ENCODE results near the gene SHF. TPM values are rescaled to one million over a fixed set of nuclear protein-coding genes. Genes with fewer than 3 reads are reported as not detected.

The SHF gene
- total RNA-seq, 1 donor from 2014 or later: 104 TPM

GRCh38 chr15:45174069-45174468, 13.7 kb downstream of the SHF start:
- DNase-seq (ENCODE audit: low read depth): no peak

DNA sequence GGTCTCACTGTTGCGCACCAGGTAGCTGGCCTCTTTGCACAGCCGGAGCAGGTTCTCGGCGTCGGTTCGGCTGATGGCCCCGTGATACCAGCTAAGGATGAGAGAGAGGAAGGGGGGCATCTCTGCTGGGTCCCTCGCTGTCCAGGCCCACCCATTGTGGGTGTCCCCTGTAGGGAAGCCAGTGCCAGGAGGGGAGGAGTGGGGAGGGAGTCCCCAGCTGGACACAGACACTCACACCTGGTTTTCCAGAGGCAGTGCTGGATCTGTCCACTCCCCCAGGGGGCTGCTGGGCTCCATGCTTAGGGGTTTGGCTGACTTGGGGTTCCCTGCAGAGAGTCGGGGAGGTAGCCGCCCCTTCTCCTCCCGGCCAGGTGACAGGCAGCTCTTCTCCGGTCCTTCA, 15.9 kb downstream of the SHF start:
- no peak for DNase-seq (ENCODE audit: low read depth)

DNA sequence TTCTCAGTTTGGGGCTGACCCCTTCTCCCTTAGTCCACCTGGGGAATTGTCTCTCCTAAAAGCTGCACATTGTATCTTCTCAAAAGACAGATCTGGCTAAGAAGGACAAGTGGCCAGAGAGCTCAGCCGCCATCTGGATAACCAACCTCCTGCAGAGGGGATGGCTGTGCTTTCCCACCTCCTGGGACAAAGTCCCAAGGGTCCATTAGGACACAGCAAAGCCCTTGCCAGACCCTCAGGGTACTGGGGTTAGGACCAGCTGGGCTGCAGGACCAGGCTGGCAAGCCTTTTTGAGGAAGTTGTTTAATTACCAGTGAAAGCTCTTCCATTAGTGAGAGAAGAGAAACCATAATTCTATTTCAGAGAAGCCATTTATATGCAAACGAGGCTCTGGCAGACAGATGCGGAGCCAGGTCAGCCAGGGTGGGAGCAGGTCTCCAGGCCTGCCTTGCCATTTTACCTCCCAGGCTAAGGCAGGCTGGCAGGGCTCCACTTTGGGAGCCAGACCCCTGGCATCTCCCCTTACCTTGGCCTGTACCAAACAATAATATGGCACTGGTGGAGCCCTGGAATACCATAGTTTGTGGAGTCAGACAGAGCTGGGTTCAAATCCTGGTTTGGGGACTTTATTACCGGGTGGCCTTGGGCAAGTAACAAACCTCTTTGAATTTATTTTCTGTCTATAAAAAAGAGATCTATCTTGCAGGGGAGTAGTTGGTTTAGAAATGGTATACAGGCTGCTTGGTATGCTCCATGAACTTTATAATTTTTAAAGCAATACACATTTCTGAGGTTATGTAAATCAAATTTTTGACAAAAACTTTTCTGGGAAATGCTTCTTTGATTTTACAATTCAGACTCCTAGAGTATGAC, 17.9 kb downstream of the SHF start:
- no peak for DNase-seq (ENCODE audit: low read depth)

- DNase-seq (ENCODE audit: low read depth): no peak
These were observed 18.8 kb downstream of the SHF start for GRCh38 chr15:45168751-45169551.

DNA sequence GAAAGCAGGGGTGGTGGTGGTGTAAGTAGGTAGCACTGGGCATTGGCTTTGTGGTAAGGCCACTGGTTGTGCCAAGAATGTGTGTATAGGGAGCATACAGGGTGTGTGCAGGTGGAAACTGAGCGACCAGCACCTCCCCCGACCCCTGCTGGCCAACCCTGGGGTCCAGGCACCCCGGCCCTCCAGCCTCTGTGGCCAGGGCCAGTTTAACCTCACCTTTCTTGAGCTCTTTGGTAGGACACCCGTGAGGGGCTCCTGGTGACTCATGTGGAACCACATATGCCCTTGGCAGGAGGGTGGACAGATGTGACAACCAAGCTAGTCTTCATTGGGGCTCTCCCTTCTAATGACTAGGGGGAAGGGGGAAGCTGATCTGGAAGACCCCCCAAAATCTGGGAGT, 19.5 kb downstream of the SHF start:
- peak; percentile 31 for DNase-seq (ENCODE audit: low read depth)

- DNase-seq (ENCODE audit: low read depth): peak; percentile 18
These were observed 20.0 kb downstream of the SHF start for GRCh38 chr15:45167631-45168205.

DNA sequence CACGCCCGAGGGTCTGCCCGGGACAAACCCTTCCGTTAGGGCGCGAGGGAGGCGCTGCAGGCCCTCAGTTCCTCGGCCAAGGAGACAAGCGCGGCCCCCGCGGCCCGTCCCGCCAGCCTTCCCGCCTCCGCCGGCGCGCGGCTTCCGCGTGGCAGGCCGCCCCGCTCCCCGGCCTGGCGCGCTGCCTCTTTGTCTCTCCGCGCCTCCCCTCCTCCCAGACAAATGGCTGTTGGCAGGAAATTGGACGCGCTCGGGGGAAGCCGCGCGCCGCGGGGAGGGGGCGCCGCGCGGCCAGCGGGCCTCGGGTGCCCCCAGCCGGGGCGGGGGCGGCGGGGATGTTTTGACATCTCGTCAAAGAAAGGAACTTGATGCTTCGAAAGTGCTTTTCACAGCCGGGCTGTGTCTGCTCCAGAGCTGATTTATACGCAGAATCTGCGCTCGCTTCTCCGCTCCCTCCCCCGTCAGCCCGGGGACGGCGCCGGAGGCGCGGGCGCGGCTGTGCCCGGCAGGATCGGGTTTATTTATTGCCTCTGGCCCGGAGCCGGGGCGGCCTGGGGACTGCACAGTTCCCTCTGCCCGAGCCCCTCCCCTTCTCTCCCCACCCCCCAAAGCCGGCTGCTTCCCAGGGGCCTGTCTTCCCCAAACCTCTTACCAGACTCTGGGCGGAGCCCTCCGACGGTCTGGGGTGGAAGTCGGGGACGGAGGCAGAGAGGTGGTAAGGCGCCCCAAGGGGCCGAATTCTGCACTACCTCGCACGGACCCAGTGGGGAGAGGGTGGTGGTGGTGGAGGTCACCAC, 20.7 kb downstream of the SHF start:
- DNase-seq (ENCODE audit: low read depth): peak; percentile 92

DNA sequence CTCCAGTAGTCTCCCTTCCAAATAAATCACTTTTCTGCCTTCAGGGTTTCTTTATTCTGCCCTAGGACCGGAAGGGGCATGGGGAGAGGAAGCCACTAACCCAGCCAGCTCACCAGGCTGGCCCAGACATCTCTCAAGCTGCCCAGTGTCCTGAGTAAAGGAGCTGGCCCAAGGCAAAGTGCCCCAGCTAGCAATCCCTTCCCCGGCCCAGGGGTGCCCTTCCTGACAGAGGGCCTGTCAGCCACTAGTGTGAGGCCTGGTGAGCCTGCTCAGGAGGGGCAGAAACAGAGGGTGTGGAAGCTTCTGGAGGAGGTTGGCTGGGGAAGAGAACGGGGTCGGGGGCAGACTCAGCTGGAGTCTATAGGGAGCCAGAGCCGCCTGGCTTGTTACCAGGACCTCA, 22.2 kb downstream of the SHF start:
- DNase-seq (ENCODE audit: low read depth): peak; percentile 19

DNA sequence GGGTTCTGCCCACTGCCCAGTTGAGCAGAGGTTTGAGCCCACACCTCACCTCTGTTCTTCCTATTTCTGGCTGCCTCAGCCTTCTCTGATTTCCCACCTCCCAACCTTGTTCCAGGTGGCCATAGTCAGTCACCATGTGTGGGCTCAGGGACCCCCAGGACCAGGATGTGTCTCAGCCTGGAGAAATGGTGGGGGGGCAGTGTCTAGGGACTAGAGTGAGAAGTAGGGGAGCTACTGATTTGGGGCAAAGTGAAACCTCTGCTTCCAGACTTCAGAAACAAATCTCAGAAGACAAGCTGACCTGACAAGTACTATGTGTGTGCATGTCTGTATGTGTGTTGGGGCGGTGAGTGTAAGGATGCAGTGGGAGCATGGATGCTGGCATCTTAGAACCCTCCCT, 22.9 kb downstream of the SHF start:
- peak; percentile 27 for DNase-seq (ENCODE audit: low read depth)

- no peak for DNase-seq (ENCODE audit: low read depth)
These were observed 24.3 kb downstream of the SHF start for GRCh38 chr15:45163508-45163856.

GRCh38 chr15:45162771-45163507, 24.8 kb downstream of the SHF start:
- DNase-seq (ENCODE audit: low read depth): peak; percentile 92

- no peak for DNase-seq (ENCODE audit: low read depth)
These were observed 26.1 kb downstream of the SHF start for GRCh38 chr15:45161666-45162065.

GRCh38 chr15:45157974-45158373, 29.8 kb downstream of the SHF start:
- peak; percentile 85 for DNase-seq (ENCODE audit: low read depth)

DNA sequence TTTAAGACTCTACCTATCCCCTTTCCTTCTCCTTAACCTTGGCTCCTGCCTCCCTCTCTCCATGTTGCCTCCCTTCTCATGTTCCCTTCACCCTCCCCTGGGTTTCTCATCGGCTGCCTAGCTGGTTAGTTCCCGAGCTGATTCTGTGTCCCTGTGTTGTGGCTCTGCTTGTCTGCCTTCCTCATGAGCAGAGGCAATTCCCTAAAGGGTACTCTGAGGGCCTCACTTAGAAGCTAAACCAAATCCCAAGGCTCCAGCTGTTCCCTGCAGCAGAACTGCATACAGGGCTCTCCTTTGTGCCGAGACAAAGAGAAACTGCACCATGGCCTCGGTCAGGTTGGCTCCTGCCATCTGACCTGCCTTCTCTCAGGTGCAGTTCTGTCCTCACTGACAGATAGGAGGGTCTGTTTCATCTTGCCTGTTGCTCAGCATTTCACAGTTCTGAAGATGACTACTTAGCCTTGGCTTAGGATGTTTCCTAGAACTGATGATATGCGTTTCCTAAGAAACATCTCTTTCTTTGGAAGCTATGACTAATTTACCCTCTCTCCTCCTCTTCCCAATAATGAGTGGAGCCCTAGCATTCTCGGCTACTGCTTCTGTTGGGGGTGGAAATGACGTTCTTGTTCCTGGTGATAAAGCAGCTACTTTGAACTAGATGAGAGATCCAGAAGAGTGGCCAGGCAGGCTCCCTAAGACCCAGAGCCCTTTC, 30.9 kb downstream of the SHF start:
- DNase-seq (ENCODE audit: low read depth): no peak

GRCh38 chr15:45155739-45156138, 32.0 kb downstream of the SHF start:
- no peak for DNase-seq (ENCODE audit: low read depth)

GRCh38 chr15:45151998-45152828, 35.6 kb downstream of the SHF start:
- DNase-seq (ENCODE audit: low read depth): no peak

- no peak for DNase-seq (ENCODE audit: low read depth)
These were observed 36.8 kb downstream of the SHF start for GRCh38 chr15:45150997-45151396.

DNA sequence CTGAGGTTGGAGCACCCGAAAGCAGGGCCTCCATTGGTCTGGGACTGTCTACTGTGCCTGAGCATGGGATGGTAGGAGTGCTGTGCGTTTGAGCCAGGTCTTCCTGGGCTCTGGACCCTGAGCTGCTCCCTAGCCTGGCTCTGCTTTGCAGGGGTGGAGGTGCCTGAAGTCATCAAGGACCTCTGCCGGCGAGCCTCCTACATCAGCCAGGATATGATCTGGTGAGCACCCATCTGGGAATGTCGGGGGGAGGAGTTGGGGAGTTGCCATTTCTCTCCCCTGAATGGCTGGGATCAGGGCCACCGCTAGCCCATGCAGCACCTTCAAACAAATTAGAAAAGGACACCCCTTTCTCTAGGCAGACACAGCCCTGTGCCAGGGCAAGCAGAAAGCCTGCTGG, 37.3 kb downstream of the SHF start:
- no peak for DNase-seq (ENCODE audit: low read depth)

GRCh38 chr15:45149060-45149459, 38.7 kb downstream of the SHF start:
- DNase-seq (ENCODE audit: low read depth): no peak

Measured in myocyte (in vitro differentiated cells).